OCI-LY1 (cell line): Measurements from ENCODE around the gene DNAH8.

Experiments used
- EZH2 ChIP-seq: fragments of 200-600 bp; sonication (generic), shearing (Covaris generic); IDR thresholded peaks from 2 replicates; pipeline ENCODE4 v1.8.0; 2017; ENCODE audit warnings: borderline replicate concordance, mixed run types, mild to moderate bottlenecking, antibody characterized with exemption, low read length, moderate library complexity, mixed read lengths
- TF ChIP-seq, protein P1 (sequence below): fragments of 200-600 bp; sonication (generic), shearing (Covaris generic); IDR thresholded peaks from 2 replicates; pipeline ENCODE4 v1.5.1; 2017; ENCODE audit warnings: mild to moderate bottlenecking, antibody characterized with exemption, low read length, moderate library complexity, mixed read lengths

GRCh38 chr6:38719358-38719757, 4.2 kb downstream of the DNAH8 start:
- TF ChIP-seq, protein P1, sequence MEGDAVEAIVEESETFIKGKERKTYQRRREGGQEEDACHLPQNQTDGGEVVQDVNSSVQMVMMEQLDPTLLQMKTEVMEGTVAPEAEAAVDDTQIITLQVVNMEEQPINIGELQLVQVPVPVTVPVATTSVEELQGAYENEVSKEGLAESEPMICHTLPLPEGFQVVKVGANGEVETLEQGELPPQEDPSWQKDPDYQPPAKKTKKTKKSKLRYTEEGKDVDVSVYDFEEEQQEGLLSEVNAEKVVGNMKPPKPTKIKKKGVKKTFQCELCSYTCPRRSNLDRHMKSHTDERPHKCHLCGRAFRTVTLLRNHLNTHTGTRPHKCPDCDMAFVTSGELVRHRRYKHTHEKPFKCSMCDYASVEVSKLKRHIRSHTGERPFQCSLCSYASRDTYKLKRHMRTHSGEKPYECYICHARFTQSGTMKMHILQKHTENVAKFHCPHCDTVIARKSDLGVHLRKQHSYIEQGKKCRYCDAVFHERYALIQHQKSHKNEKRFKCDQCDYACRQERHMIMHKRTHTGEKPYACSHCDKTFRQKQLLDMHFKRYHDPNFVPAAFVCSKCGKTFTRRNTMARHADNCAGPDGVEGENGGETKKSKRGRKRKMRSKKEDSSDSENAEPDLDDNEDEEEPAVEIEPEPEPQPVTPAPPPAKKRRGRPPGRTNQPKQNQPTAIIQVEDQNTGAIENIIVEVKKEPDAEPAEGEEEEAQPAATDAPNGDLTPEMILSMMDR = no peak
- no peak for TF ChIP-seq EZH2
